Pancreas (tissue), 10 donors: ENCODE results near the gene INO80B. TPM values are rescaled to one million over a fixed set of nuclear protein-coding genes. Genes with fewer than 3 reads are reported as not detected.

Experiments
- ATAC-seq, 4 donors: fragments of 200-7000 bp; cut with Tn5 transposase; one replicate each; pipeline versions ENCODE4 v1.8.0 to v1.9.1; 2020; ENCODE audit warnings: mild to moderate bottlenecking in 4 of 4, moderate library complexity in 4 of 4
- DNase-seq, 6 donors: peaks; one replicate each; pipeline ENCODE4 v3.0.0-alpha.2; 2020
- FAIRE-seq: peaks from 2 replicates; lab custom pipeline; 2012; peaks lifted over from hg19 to GRCh38; lab: Jason Lieb, UNC
- H3K27ac ChIP-seq, 4 donors: fragments of 200-600 bp; sonication (generic); 1 replicate in 3 of 4; 2 replicates in 1 of 4; pipeline versions ENCODE4 v1.5.0 to v1.8.0; 2020
- H3K27me3 ChIP-seq, 4 donors: fragments of 200-600 bp; one replicate each; pipeline ENCODE4 v1.8.0; 2021
- H3K36me3 ChIP-seq, 3 donors: fragments of 200-600 bp; sonication (generic) in 1 of 3; one replicate each; pipeline versions ENCODE4 v1.5.0 to v1.8.0; 2020 to 2021
- H3K4me1 ChIP-seq, 3 donors: fragments of 200-600 bp; one replicate each; pipeline ENCODE4 v1.8.0; 2021
- H3K4me3 ChIP-seq, 4 donors: fragments of 200-600 bp; sonication (generic) in 2 of 4; one replicate each; pipeline versions ENCODE4 v1.5.0 to v1.8.0; 2020 to 2021
- H3K9me3 ChIP-seq, 4 donors: fragments of 200-600 bp; one replicate each; pipeline ENCODE4 v1.8.0; 2021
- CTCF ChIP-seq, 4 donors: fragments of 200-600 bp; sonication (generic) in 3 of 4; IDR thresholded peaks; one replicate each; pipeline versions ENCODE4 v1.5.0 to v1.8.0; 2021; ENCODE audit warnings: antibody characterized with exemption in 4 of 4
- WGBS, 2 donors: extraction: QIAGEN DNeasy Blood & Tissue Kit; methylation state at CpG; one replicate each; pipeline ENCODE4 v1.1.7; 2013; 5-methylcytosine and 5-hydroxymethylcytosine counted together
- intact Hi-C, 3 donors: fragments of 100-400 bp; cut with DNase I; formaldehyde crosslinking; loops; one replicate each; pipeline versions ENCODE4 v1.11.1 to v1.14.2; 2022
- polyA plus RNA-seq, 2 donors: library from polyadenylated mRNA; stranded (reverse); fragments of 200-250 nt; gene quantifications; one replicate each; pipeline ENCODE4 v1.2.3, GENCODE V29; 2013
- total RNA-seq, 6 donors: library from RNA; stranded (reverse); fragmentation: NEBNext Ultra II Directional in 4 of 6; extraction: Animal tissue kit (Norgen Biotek cat#: 25700) in 4 of 6; gene quantifications; one replicate each; pipeline versions ENCODE4 v1.2.1 to v1.2.4, GENCODE V29; 2021 to 2023
- donor health status: healthy with polysubstance abuse.
- donor health status: DM: no; HTN: no; CAD: no; lungs with moderate emphysema.
- donor health status: DM: no; HTN: no; CAD: no.
- donor health status: control.
- donor health status: control.
- donor health status: Bipolar disorder and iron deficiency.
- donor health status: DM: yes; HTN: yes; CAD: no.
- donor health status: DM: no; HTN: no; CAD: no.
- donor health status: DM: no; HTN: no; CAD: no.
- donor health status: DM: yes; HTN: yes; CAD: no.

INO80B gene
- total and polyA plus RNA-seq, 8 donors, result 17.1 to 68.7 (median 29.4) TPM

- no peaks in the 10 kb centered on the region for H3K36me3 ChIP-seq
- no peak for TF ChIP-seq CTCF (IDR thresholded peaks at IDR 0.05)
- no peak overlapping the region for H3K27ac ChIP-seq
- intact Hi-C loops, result no loop called here
- WGBS, 2 donors, result 81 to 88% methylated on average over 18 of the region's 18 CpGs
- ATAC-seq, result no peak
- DNase-seq, result no peak
- FAIRE-seq, result no peak
- peak overlapping the region in 1 of 4 donors; percentile 75 for H3K4me3 ChIP-seq
- H3K27me3 ChIP-seq, result peaks cover 0 to 6% (median 0%) of the 10 kb centered on the region in 4 donors
- H3K9me3 ChIP-seq, result no peaks in the 10 kb centered on the region
- H3K4me1 ChIP-seq, result peaks cover 8 to 29% (median 12%) of the 10 kb centered on the region in 3 donors
Measured at GRCh38 chr2:74501335-74502071, 46.6 kb downstream of the INO80B start.

- TF ChIP-seq CTCF (IDR thresholded peaks at IDR 0.05), result no peak
- DNase-seq, result peak in 3 of 6 donors; percentile 37 to 54 (median 47)
- H3K36me3 ChIP-seq, result no peaks in the 10 kb centered on the region
- ATAC-seq, result peak; percentile 42 to 63 (median 50)
- H3K27ac ChIP-seq, result peak overlapping the region; percentile 23 to 74 (median 48)
- 10 to 13% methylated on average over 32 of the region's 32 CpGs for WGBS, 2 donors
- peaks cover 0 to 6% (median 0%) of the 10 kb centered on the region in 4 donors for H3K27me3 ChIP-seq
- no peaks in the 10 kb centered on the region for H3K9me3 ChIP-seq
- H3K4me3 ChIP-seq, result peak overlapping the region; percentile 38 to 75 (median 52)
- intact Hi-C loops, result no loop called here
- no peak for FAIRE-seq
- peaks cover 11 to 33% (median 12%) of the 10 kb centered on the region in 3 donors for H3K4me1 ChIP-seq
Measured at GRCh38 chr2:74502147-74502719, 47.3 kb downstream of the INO80B start.

- Histone ChIP-seq H3K27me3 (peaks cover 0 to 6% (median 0%) of the 10 kb centered on the region in 4 donors), H3K36me3 (no peaks in the 10 kb centered on the region), H3K27ac (peak overlapping the region; percentile 23 to 74 (median 48)), H3K4me1 (peaks cover 8 to 30% (median 11%) of the 10 kb centered on the region in 3 donors), H3K4me3 (peak overlapping the region; percentile 38 to 75 (median 52)), H3K9me3 (no peaks in the 10 kb centered on the region)
- 1% methylated on average over 65 to 67 of the region's 67 CpGs for WGBS, 2 donors
- no peak for TF ChIP-seq CTCF (IDR thresholded peaks at IDR 0.05)
- intact Hi-C loops, result no loop called here
- FAIRE-seq, result no peak
- peak; percentile 59 to 66 (median 64) for ATAC-seq
- DNase-seq, result peak; percentile 73 to 90 (median 82)
Measured at GRCh38 chr2:74502720-74503505, 48.0 kb downstream of the INO80B start.

GRCh38 chr2:74503506-74504475 is 48.9 kb downstream of the INO80B start:
- TF ChIP-seq CTCF (IDR thresholded peaks at IDR 0.05), result no peak
- Histone ChIP-seq H3K36me3 (no peaks in the 10 kb centered on the region), H3K27ac (peak overlapping the region; percentile 23 to 74 (median 48)), H3K4me1 (peaks cover 6 to 33% (median 11%) of the 10 kb centered on the region in 3 donors), H3K4me3 (peak overlapping the region; percentile 38 to 75 (median 52)), H3K9me3 (no peaks in the 10 kb centered on the region), H3K27me3 (peaks cover 0 to 6% (median 0%) of the 10 kb centered on the region in 4 donors)
- WGBS, 2 donors, result 61 to 64% methylated on average over 45 of the region's 45 CpGs
- FAIRE-seq, result no peak
- intact Hi-C loops, result no loop called here
- peak in 2 of 6 donors; percentile 37 to 74 for DNase-seq
- no peak for ATAC-seq
